DOHH2 (cell line): Measurements from ENCODE around the gene FOSB.

Source experiments
- H3F3A ChIP-seq: fragments of 200-600 bp; sonication (generic), shearing (Covaris generic); 2 replicates; pipeline ENCODE4 v1.6.0; 2016; ENCODE audit warnings: antibody characterized with exemption, mild to moderate bottlenecking; ENCODE audit not compliant: control insufficient read depth, insufficient read depth
- H3K27ac ChIP-seq: fragments of 200-600 bp; sonication (generic); 2 replicates; pipeline ENCODE4 v1.5.1; 2014; ENCODE audit warnings: low read depth, mild to moderate bottlenecking, low read length, moderate library complexity
- H3K27me3 ChIP-seq: fragments of 200-600 bp; sonication (generic); 2 replicates; pipeline ENCODE4 v1.6.1; 2014; ENCODE audit warnings: mild to moderate bottlenecking, low read length, mixed read lengths; ENCODE audit not compliant: control insufficient read depth
- H3K36me3 ChIP-seq: fragments of 200-600 bp; sonication (generic); 2 replicates; pipeline ENCODE4 v1.6.1; 2014; ENCODE audit warnings: mild to moderate bottlenecking, low read length, moderate library complexity, mixed read lengths; ENCODE audit not compliant: control insufficient read depth
- H3K4me1 ChIP-seq: fragments of 200-600 bp; sonication (generic); 2 replicates; pipeline ENCODE4 v1.6.1; 2014; ENCODE audit warnings: mild to moderate bottlenecking, low read length, mixed read lengths; ENCODE audit not compliant: control insufficient read depth
- H3K4me2 ChIP-seq: fragments of 200-600 bp; sonication (generic); 2 replicates; pipeline ENCODE4 v1.6.0; 2014; ENCODE audit warnings: mild to moderate bottlenecking, low read length, moderate library complexity
- H3K4me3 ChIP-seq: fragments of 200-600 bp; sonication (generic); 2 replicates; pipeline ENCODE4 v1.5.1; 2014; ENCODE audit warnings: mild to moderate bottlenecking, low read length, mixed read lengths
- H3K79me2 ChIP-seq: fragments of 200-600 bp; sonication (generic); 2 replicates; pipeline ENCODE4 v1.6.1; 2014; ENCODE audit warnings: mild to moderate bottlenecking, low read length, mixed read lengths; ENCODE audit not compliant: control insufficient read depth
- H3K9me2 ChIP-seq: fragments of 200-600 bp; sonication (generic); replicated peaks from 2 replicates; pipeline ENCODE4 v1.6.1; 2014; ENCODE audit warnings: mild to moderate bottlenecking, low read length, mixed read lengths; ENCODE audit not compliant: control insufficient read depth
- H3K9me3 ChIP-seq: fragments of 200-600 bp; sonication (generic); 2 replicates; pipeline ENCODE4 v1.6.1; 2014; ENCODE audit warnings: antibody characterized with exemption, low read length, mixed read lengths; ENCODE audit not compliant: control insufficient read depth, insufficient read depth
- H4K20me1 ChIP-seq: fragments of 200-600 bp; sonication (generic); 2 replicates; pipeline ENCODE4 v1.6.0; 2014; ENCODE audit warnings: low read depth, mild to moderate bottlenecking, antibody characterized with exemption, low read length, moderate library complexity; ENCODE audit not compliant: control insufficient read depth, insufficient read depth
- EZH2phosphoT487 ChIP-seq: fragments of 200-600 bp; sonication (generic); IDR thresholded peaks from 2 replicates; pipeline ENCODE4 v1.6.1; 2017; ENCODE audit warnings: borderline replicate concordance, mild to moderate bottlenecking, antibody characterized with exemption, low read length, moderate library complexity, mixed read lengths
- TF ChIP-seq, protein P1 (sequence below): fragments of 200-600 bp; sonication (generic); IDR thresholded peaks from one replicate; pipeline ENCODE4 v1.5.1; 2014; ENCODE audit warnings: antibody characterized with exemption, mild to moderate bottlenecking, low read depth, low read length; ENCODE audit not compliant: poor library complexity, severe bottlenecking

The FOSB gene

DNA sequence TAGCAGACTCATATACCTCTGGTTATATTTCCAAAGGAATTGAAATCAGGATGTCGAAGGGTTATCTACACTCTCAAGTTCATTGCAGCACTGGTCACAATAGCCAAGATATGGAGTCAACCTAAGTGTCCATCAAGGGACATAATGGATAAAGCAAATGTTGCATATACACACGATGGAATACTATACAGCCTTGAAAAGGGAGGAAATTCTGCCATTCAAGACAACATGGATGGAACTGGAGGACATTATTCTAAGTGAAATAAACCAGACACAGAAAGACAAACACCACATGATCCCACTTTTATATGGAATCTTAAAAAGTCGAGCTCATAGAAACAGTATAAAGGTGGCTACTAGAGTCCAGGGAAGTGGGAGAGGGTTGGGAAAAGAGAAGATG, 30.5 kb upstream of the FOSB start:
- H3K36me3 ChIP-seq = no peaks in the 10 kb centered on the region
- H3K27me3 ChIP-seq = no peaks in the 10 kb centered on the region
- H3K27ac ChIP-seq = no peak overlapping the region
- H3K9me2 ChIP-seq = no peaks in the 10 kb centered on the region
- H3K9me3 ChIP-seq = no peaks in the 10 kb centered on the region
- H3K4me1 ChIP-seq = peaks cover 21% of the 10 kb centered on the region
- no peak overlapping the region for H3K4me2 ChIP-seq
- H3K79me2 ChIP-seq = no peaks in the 10 kb centered on the region
- no peaks in the 10 kb centered on the region for H4K20me1 ChIP-seq
- peaks cover 18% of the 10 kb centered on the region for H3F3A ChIP-seq
- TF ChIP-seq EZH2phosphoT487 = no peak
- TF ChIP-seq, protein P1, sequence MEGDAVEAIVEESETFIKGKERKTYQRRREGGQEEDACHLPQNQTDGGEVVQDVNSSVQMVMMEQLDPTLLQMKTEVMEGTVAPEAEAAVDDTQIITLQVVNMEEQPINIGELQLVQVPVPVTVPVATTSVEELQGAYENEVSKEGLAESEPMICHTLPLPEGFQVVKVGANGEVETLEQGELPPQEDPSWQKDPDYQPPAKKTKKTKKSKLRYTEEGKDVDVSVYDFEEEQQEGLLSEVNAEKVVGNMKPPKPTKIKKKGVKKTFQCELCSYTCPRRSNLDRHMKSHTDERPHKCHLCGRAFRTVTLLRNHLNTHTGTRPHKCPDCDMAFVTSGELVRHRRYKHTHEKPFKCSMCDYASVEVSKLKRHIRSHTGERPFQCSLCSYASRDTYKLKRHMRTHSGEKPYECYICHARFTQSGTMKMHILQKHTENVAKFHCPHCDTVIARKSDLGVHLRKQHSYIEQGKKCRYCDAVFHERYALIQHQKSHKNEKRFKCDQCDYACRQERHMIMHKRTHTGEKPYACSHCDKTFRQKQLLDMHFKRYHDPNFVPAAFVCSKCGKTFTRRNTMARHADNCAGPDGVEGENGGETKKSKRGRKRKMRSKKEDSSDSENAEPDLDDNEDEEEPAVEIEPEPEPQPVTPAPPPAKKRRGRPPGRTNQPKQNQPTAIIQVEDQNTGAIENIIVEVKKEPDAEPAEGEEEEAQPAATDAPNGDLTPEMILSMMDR = no peak
- H3K4me3 ChIP-seq = no peak overlapping the region

DNA sequence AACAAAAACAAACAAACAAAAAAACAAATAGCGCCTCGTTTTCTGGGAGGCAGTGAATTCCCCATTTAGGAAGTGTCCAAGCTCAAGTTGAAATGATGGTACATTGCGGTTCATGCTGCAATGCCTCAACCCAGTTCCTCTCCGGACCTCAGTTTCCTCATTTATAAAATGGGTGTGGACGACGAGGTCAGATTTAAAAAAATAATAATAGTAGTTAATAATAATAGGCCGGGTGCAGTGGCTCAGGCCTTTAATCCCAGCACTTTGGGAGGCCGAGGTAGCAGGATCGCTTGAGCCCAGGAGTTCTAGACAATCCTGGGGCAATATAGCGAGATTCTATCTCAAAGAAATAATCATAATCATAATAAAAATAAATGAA, 28.6 kb upstream of the FOSB start:
- H3K4me1 ChIP-seq = peaks cover 38% of the 10 kb centered on the region
- H3K4me3 ChIP-seq = peak overlapping the region; percentile 75
- H3K27me3 ChIP-seq = no peaks in the 10 kb centered on the region
- H4K20me1 ChIP-seq = no peaks in the 10 kb centered on the region
- no peaks in the 10 kb centered on the region for H3K36me3 ChIP-seq
- H3F3A ChIP-seq = peaks cover 26% of the 10 kb centered on the region
- H3K4me2 ChIP-seq = peak overlapping the region; percentile 69
- no peak for TF ChIP-seq EZH2phosphoT487
- TF ChIP-seq, protein P1 = no peak
- H3K79me2 ChIP-seq = no peaks in the 10 kb centered on the region
- no peaks in the 10 kb centered on the region for H3K9me3 ChIP-seq
- no peaks in the 10 kb centered on the region for H3K9me2 ChIP-seq
- H3K27ac ChIP-seq = peak overlapping the region; percentile 60

DNA sequence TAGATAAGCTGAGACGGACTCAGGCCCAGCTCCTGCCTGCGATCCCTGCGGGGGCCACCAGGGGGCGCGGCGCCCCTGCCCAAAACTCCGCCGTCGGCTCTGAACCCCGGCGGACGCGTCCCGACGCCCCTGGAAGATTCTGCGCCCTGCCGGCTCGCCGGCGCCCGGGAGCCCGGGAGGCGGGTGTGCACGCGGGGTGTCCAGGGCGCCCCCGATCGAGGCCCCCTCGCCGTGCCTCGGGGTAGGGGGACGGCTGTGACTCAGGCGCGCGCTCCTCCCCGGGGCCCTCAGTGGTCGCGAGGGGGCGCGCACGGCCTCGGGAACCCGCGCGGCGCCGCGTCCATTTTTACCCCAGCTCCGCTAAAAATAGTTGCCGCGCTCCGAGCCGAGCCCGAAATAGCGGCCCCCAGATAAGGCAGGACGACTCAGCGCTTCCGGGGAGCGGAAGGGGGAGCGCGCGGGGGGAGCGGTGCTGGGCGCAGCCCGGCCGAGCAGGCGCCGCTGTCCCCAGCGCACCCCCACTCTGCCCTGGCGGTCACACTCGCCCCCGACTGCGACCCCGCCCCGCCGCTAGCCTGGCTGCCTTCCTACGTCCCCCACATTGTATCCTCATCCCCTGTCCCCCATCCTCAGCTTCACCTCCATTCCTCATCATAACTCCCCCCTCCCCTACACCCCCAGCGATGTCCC, 28.1 kb upstream of the FOSB start:
- H3K27ac ChIP-seq = peak overlapping the region; percentile 60
- H3K9me3 ChIP-seq = no peaks in the 10 kb centered on the region
- peak overlapping the region; percentile 75 for H3K4me3 ChIP-seq
- peak overlapping the region; percentile 69 for H3K4me2 ChIP-seq
- H3K4me1 ChIP-seq = peaks cover 43% of the 10 kb centered on the region
- H3K79me2 ChIP-seq = no peaks in the 10 kb centered on the region
- TF ChIP-seq, protein P1 = peak; percentile 95
- TF ChIP-seq EZH2phosphoT487 = no peak
- no peaks in the 10 kb centered on the region for H3K9me2 ChIP-seq
- no peaks in the 10 kb centered on the region for H3K27me3 ChIP-seq
- H3K36me3 ChIP-seq = no peaks in the 10 kb centered on the region
- H4K20me1 ChIP-seq = no peaks in the 10 kb centered on the region
- peaks cover 30% of the 10 kb centered on the region for H3F3A ChIP-seq
